Stimulated activated effector memory CD8-positive, alpha-beta T cell treated with anti-CD3 and anti-CD28 coated beads, Interleukin-12 subunit alpha, Interleukin-12 subunit beta, amount 100 ng/mL, for 72 hours (primary cell): Measurements from ENCODE around the gene TBK1.
A peak's percentile ranks its signal among the peaks of the same experiment; 100 is the strongest.

ENCODE experiments used
- ATAC-seq: fragments of 150-1000 bp; cut with Tn5 transposase; 2 replicates; pipeline ENCODE4 v1.10.0; 2021
- DNase-seq, 2 donors: peaks; one replicate each; pipeline ENCODE4 v3.0.0; 2021 to 2022; ENCODE audit warnings: low spot score in 2 of 2
- H3K27ac Mint-ChIP-seq: one replicate; pipeline ENCODE4 v1.8.0; 2022; ENCODE audit warnings: mild to moderate bottlenecking, mixed read lengths
- H3K36me3 Mint-ChIP-seq: one replicate; pipeline ENCODE4 v1.8.0; 2022; ENCODE audit warnings: mild to moderate bottlenecking, mixed read lengths
- H3K4me1 Mint-ChIP-seq: one replicate; pipeline ENCODE4 v1.8.0; 2022; ENCODE audit warnings: mixed read lengths
- H3K4me3 Mint-ChIP-seq: one replicate; pipeline ENCODE4 v1.8.0; 2022; ENCODE audit warnings: mild to moderate bottlenecking, mixed read lengths
- H3K9me3 Mint-ChIP-seq: one replicate; pipeline ENCODE4 v1.8.0; 2022; ENCODE audit warnings: mixed read lengths

Gene TBK1

GRCh38 chr12:64468966-64469365 lies 17.0 kb downstream of the TBK1 start:
- no peaks in the 10 kb centered on the region for H3K9me3 Mint-ChIP-seq
- H3K36me3 Mint-ChIP-seq, result peaks cover 95% of the 10 kb centered on the region
- H3K4me1 Mint-ChIP-seq, result peaks cover 7% of the 10 kb centered on the region
- no peak overlapping the region for H3K27ac Mint-ChIP-seq
- DNase-seq (no peak), ATAC-seq (no peak)
- H3K4me3 Mint-ChIP-seq, result no peak overlapping the region

DNA sequence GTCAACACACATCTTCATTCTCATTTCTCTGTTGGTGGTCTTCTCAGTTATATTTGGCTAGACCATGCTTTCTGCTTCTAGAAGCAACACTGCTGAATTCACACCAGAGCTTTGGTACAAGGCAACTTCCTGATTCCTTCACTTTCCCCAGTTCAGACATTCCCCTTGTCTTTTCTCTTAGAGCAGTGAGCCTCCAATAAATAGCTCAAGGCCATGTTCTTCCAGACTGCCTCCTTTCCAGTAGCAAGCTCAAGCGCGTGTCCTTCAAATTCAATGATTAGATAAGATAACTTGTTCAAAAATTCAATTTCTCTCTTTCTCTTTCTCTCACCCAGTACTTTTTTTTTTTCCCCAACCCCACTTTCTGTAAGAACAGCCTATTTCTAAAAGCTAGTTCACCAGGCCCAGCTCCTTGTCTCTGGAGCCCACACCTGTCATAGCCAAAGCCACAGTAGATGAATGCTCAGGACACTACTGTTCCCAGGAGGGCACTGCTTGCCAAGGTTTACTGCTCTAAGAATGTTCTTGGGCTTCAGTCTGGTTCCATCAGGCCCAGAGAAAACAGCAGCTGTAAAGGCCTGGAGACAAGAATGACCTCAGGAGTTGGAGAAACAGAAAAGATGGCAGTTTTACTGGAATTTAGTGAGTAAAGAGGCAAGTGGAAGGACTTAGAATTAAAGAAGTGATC lies 17.7 kb downstream of the TBK1 start:
- no peak for DNase-seq
- Mint-ChIP-seq H3K9me3 (no peaks in the 10 kb centered on the region), H3K27ac (peak overlapping the region; percentile 51), H3K36me3 (peaks cover 95% of the 10 kb centered on the region), H3K4me3 (no peak overlapping the region), H3K4me1 (peaks cover 7% of the 10 kb centered on the region)
- ATAC-seq, result no peak

- peaks cover 7% of the 10 kb centered on the region for H3K4me1 Mint-ChIP-seq
- H3K9me3 Mint-ChIP-seq, result no peaks in the 10 kb centered on the region
- no peak overlapping the region for H3K4me3 Mint-ChIP-seq
- ATAC-seq (no peak), DNase-seq (no peak)
- no peak overlapping the region for H3K27ac Mint-ChIP-seq
- peaks cover 95% of the 10 kb centered on the region for H3K36me3 Mint-ChIP-seq
Measured at GRCh38 chr12:64470495-64470894, 18.6 kb downstream of the TBK1 start.

GRCh38 chr12:64473176-64473575 lies 21.3 kb downstream of the TBK1 start:
- Mint-ChIP-seq H3K9me3 (no peaks in the 10 kb centered on the region), H3K4me3 (no peak overlapping the region), H3K36me3 (peaks cover 91% of the 10 kb centered on the region), H3K4me1 (peaks cover 15% of the 10 kb centered on the region), H3K27ac (no peak overlapping the region)
- ATAC-seq (no peak), DNase-seq (no peak)

DNA sequence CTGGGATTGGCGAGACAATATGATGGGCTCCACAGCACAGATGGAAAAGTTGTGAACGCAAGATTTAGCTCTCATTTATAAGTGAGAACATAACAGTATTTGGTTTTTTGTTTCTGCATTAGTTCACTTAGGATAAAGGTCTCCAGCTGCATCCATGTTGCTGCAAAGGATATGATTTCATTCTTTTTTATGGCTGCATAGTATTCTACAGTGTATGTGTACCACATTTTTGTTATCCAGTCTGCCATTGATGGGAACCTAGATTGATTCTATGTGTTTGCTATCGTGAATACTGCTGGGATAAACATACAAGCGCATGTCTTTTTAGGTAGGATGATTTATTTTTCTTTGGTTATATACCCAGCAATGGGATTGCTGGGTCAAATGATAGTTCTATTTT lies 23.6 kb downstream of the TBK1 start:
- Mint-ChIP-seq H3K36me3 (peaks cover 93% of the 10 kb centered on the region), H3K9me3 (no peaks in the 10 kb centered on the region), H3K27ac (no peak overlapping the region)

GRCh38 chr12:64476844-64477243 lies 24.9 kb downstream of the TBK1 start:
- no peak for DNase-seq

More for the DNA sequence above, 23.6 kb downstream of the TBK1 start:
- ATAC-seq (no peak), DNase-seq (no peak)
- Mint-ChIP-seq H3K4me3 (no peak overlapping the region), H3K4me1 (peaks cover 7% of the 10 kb centered on the region)

DNA sequence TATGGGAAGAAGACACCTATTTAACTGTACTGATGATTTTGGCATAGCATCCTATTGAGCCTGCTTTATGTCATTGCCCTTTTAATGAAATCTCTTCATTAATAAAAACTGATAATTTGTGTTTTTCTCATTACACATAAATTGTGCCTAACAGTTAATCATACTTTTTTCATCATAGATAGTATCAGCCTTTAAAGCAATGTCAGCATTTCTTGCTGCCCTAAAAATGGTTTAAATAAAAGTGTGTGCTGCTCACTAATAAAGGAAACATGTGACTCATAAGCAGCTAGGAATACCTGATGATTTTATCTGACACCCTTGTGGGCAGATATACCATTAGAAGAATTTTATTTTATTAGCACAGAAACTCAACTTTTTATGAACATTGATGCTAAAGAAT lies 26.7 kb downstream of the TBK1 start:
- no peak for DNase-seq
- H3K36me3 Mint-ChIP-seq, result peaks cover 96% of the 10 kb centered on the region

More at GRCh38 chr12:64476844-64477243, 24.9 kb downstream of the TBK1 start:
- no peaks in the 10 kb centered on the region for H3K9me3 Mint-ChIP-seq
- H3K4me1 Mint-ChIP-seq, result peaks cover 7% of the 10 kb centered on the region
- no peak overlapping the region for H3K4me3 Mint-ChIP-seq
- ATAC-seq, result no peak
- peak overlapping the region; percentile 54 for H3K27ac Mint-ChIP-seq
- H3K36me3 Mint-ChIP-seq, result peaks cover 93% of the 10 kb centered on the region

GRCh38 chr12:64480148-64480547 lies 28.2 kb downstream of the TBK1 start:
- Mint-ChIP-seq H3K4me1 (peaks cover 7% of the 10 kb centered on the region), H3K4me3 (no peak overlapping the region), H3K27ac (no peak overlapping the region), H3K36me3 (peaks cover 96% of the 10 kb centered on the region), H3K9me3 (no peaks in the 10 kb centered on the region)
- DNase-seq, result no peak
- ATAC-seq, result no peak

More for the DNA sequence above, 26.7 kb downstream of the TBK1 start:
- Mint-ChIP-seq H3K27ac (no peak overlapping the region), H3K4me1 (peaks cover 7% of the 10 kb centered on the region), H3K9me3 (no peaks in the 10 kb centered on the region), H3K4me3 (no peak overlapping the region)
- ATAC-seq, result no peak

- H3K4me3 Mint-ChIP-seq, result no peak overlapping the region
- H3K27ac Mint-ChIP-seq, result no peak overlapping the region
- peaks cover 100% of the 10 kb centered on the region for H3K36me3 Mint-ChIP-seq
- DNase-seq (no peak), ATAC-seq (no peak)
- no peaks in the 10 kb centered on the region for H3K9me3 Mint-ChIP-seq
- H3K4me1 Mint-ChIP-seq, result peaks cover 6% of the 10 kb centered on the region
Measured at GRCh38 chr12:64486657-64487056, 34.7 kb downstream of the TBK1 start.

DNA sequence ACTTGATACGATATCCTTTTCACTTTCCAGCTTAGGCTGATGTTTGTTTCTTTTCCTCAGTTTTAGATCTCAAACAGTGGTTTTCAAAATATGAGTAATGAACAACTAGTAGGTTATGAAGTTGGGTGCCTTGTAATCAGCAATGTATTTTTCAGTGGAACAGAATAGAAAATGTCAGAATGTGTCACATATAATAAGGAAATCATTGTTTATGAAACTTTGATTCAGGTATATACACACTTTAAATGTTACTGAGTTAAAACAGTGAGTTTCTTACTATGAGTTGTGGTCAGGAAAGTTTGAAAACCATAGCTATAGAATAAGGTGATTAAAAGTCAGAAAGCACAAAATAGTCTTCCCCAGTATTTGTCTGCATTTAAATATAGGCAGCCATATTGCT lies 39.8 kb downstream of the TBK1 start:
- H3K36me3 Mint-ChIP-seq, result peaks cover 100% of the 10 kb centered on the region
- no peaks in the 10 kb centered on the region for H3K9me3 Mint-ChIP-seq
- no peak for DNase-seq
- ATAC-seq, result peak; percentile 74
- peaks cover 12% of the 10 kb centered on the region for H3K4me1 Mint-ChIP-seq
- peak overlapping the region; percentile 11 for H3K27ac Mint-ChIP-seq
- no peak overlapping the region for H3K4me3 Mint-ChIP-seq

DNA sequence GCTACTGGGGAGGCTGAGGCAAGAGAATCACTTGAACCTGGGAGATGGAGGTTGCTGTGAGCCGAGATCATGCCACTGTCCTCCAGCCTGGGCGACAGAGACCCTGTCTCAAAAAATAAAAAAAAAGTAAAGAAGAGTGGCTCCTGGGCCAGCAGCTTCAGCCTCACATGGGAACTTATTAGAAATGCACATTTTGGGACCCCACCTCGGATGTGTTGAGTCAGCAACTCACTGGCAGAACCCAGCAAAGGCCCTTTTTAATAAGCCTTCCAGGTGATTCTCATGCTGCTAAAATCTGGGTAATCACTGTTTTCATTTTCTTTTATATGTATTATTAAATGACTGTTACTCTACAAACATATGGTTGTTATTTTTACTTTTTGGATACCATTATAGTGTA lies 41.6 kb downstream of the TBK1 start:
- Mint-ChIP-seq H3K27ac (no peak overlapping the region), H3K4me1 (peaks cover 12% of the 10 kb centered on the region), H3K36me3 (peaks cover 100% of the 10 kb centered on the region)

DNA sequence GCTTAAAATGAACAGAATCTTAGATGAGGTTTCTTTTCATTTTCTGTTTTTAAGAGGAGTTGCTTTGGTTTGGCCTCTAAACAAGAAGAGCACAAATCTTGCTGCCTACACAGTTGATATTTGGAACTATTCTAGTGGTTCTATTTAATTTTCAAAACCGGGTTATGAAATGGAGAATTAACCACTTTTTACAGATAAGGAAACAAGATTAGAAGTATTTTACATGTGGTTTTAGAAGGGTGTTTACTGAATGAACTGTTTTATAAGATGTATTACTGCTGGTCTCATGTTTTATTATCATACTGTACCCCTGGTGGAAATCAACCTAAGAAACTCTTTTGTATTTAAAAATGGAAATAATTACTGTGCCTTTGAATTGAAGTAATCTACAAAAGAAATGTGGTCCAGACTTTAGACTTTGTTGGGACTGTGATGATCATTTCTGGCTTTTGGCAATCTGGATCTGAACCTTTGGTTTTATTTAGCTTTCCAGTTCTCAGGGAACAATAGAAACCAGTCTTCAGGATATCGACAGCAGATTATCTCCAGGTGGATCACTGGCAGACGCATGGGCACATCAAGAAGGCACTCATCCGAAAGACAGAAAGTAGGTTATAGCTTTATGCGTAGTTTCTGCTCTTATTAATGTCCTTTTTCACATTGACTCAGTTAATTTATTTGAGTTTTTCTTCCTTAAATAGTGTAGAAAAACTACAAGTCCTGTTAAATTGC lies 43.2 kb downstream of the TBK1 start:
- Mint-ChIP-seq H3K9me3 (no peaks in the 10 kb centered on the region), H3K27ac (peak overlapping the region; percentile 53), H3K36me3 (peaks cover 100% of the 10 kb centered on the region), H3K4me3 (no peak overlapping the region), H3K4me1 (peaks cover 7% of the 10 kb centered on the region)
- no peak for DNase-seq
- no peak for ATAC-seq

More for the DNA sequence above, 41.6 kb downstream of the TBK1 start:
- DNase-seq (no peak), ATAC-seq (no peak)
- Mint-ChIP-seq H3K9me3 (no peaks in the 10 kb centered on the region), H3K4me3 (no peak overlapping the region)

DNA sequence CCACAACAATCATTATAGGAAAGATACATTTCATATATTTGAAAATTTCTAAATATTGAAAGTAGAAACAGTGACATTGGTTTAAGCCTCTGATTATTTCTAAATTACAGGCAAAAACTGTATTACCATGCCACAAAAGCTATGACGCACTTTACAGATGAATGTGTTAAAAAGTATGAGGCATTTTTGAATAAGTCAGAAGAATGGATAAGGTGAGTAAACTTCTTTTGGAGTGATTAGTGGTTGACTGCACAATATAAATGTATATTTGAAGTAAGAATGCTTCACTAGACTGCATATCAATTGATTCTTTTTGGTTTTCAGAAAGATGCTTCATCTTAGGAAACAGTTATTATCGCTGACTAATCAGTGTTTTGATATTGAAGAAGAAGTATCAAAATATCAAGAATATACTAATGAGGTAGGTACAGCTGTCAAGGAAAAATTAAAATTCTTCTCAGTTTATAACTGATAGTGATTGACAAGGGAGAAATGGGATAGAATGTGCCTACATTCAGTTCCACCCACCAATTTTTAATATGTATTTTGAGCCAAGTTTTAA lies 45.0 kb downstream of the TBK1 start:
- DNase-seq, result no peak
- Mint-ChIP-seq H3K36me3 (peaks cover 100% of the 10 kb centered on the region), H3K4me1 (peaks cover 7% of the 10 kb centered on the region), H3K9me3 (no peaks in the 10 kb centered on the region), H3K27ac (peak overlapping the region; percentile 80), H3K4me3 (no peak overlapping the region)
- ATAC-seq, result peak; percentile 75

- no peaks in the 10 kb centered on the region for H3K9me3 Mint-ChIP-seq
- DNase-seq (no peak), ATAC-seq (peak; percentile 63)
- H3K4me3 Mint-ChIP-seq, result no peak overlapping the region
- H3K36me3 Mint-ChIP-seq, result peaks cover 100% of the 10 kb centered on the region
- H3K4me1 Mint-ChIP-seq, result peaks cover 7% of the 10 kb centered on the region
- H3K27ac Mint-ChIP-seq, result peak overlapping the region; percentile 80
Measured at GRCh38 chr12:64497484-64497883, 45.6 kb downstream of the TBK1 start.

GRCh38 chr12:64497903-64498302 lies 46.0 kb downstream of the TBK1 start:
- peaks cover 100% of the 10 kb centered on the region for H3K36me3 Mint-ChIP-seq
- H3K4me1 Mint-ChIP-seq, result peaks cover 7% of the 10 kb centered on the region
- H3K27ac Mint-ChIP-seq, result peak overlapping the region; percentile 80
- ATAC-seq, result peak; percentile 60
- DNase-seq, result no peak
- H3K9me3 Mint-ChIP-seq, result no peaks in the 10 kb centered on the region
- no peak overlapping the region for H3K4me3 Mint-ChIP-seq

GRCh38 chr12:64500394-64500793 lies 48.5 kb downstream of the TBK1 start:
- H3K36me3 Mint-ChIP-seq, result peaks cover 76% of the 10 kb centered on the region
- no peak overlapping the region for H3K4me3 Mint-ChIP-seq
- H3K4me1 Mint-ChIP-seq, result no peaks in the 10 kb centered on the region
- no peak overlapping the region for H3K27ac Mint-ChIP-seq
- H3K9me3 Mint-ChIP-seq, result no peaks in the 10 kb centered on the region
- ATAC-seq (no peak), DNase-seq (no peak)
